SK-N-MC (cell line): ENCODE measurements around the gene ORC3.

ENCODE experiments used
- DNase-seq: peaks from one replicate; pipeline ENCODE4 v3.0.0-alpha.2; 2011; ENCODE audit warnings: low read depth, low spot score
- H3K27ac ChIP-seq: fragments of 200-600 bp; sonication (generic); 2 replicates; pipeline ENCODE4 v1.5.1; 2016; ENCODE audit warnings: mixed run types
- H3K36me3 ChIP-seq: fragments of 200-600 bp; sonication (generic); 2 replicates; pipeline ENCODE4 v1.6.1; 2017; ENCODE audit warnings: antibody characterized with exemption, low read length, mixed read lengths; ENCODE audit not compliant: insufficient read depth
- H3K4me3 ChIP-seq: fragments of 200-600 bp; sonication (generic); 2 replicates; pipeline ENCODE4 v1.5.1; 2016
- H3K9ac ChIP-seq: fragments of 200-600 bp; sonication (generic); 2 replicates; pipeline ENCODE4 v1.8.0; 2017; ENCODE audit warnings: mixed run types, mixed read lengths; ENCODE audit not compliant: insufficient read length
- H3K9me3 ChIP-seq: fragments of 200-600 bp; sonication (generic); 2 replicates; pipeline ENCODE4 v1.6.1; 2017; ENCODE audit warnings: low read depth, mild to moderate bottlenecking, antibody characterized with exemption, low read length, moderate library complexity, mixed read lengths
- EZH2 ChIP-seq: fragments of 200-600 bp; sonication (generic); IDR thresholded peaks from one replicate; pipeline ENCODE4 v1.6.1; 2017; ENCODE audit warnings: antibody characterized with exemption
- FOXP2 ChIP-seq: optimal IDR thresholded peaks from 2 replicates; pipeline ENCODE3; 2011; ENCODE audit warnings: mild to moderate bottlenecking, moderate library complexity; ENCODE audit not compliant: insufficient read depth; ENCODE audit errors: extremely low read length, control extremely low read depth
- POLR2AphosphoS5 ChIP-seq: IDR thresholded peaks from 2 replicates; pipeline ENCODE4 v1.6.1; 2012; ENCODE audit warnings: mild to moderate bottlenecking, low read depth, low read length, borderline replicate concordance

The ORC3 gene

GRCh38 chr6:87555506-87555905, 34.4 kb upstream of the ORC3 start:
- Histone ChIP-seq H3K27ac (no peak overlapping the region), H3K9me3 (no peaks in the 10 kb centered on the region), H3K36me3 (peaks cover 14% of the 10 kb centered on the region), H3K4me3 (no peak overlapping the region), H3K9ac (no peak overlapping the region)
- no peak for DNase-seq
- TF ChIP-seq FOXP2 (no peak), POLR2AphosphoS5 (no peak), EZH2 (no peak)

- DNase-seq: no peak
- peaks cover 28% of the 10 kb centered on the region for H3K36me3 ChIP-seq
Observed at GRCh38 chr6:87558446-87558845, 31.5 kb upstream of the ORC3 start.

GRCh38 chr6:87561017-87561416, 28.9 kb upstream of the ORC3 start:
- peaks cover 32% of the 10 kb centered on the region for H3K36me3 ChIP-seq
- DNase-seq: no peak
- TF ChIP-seq FOXP2 (no peak), POLR2AphosphoS5 (no peak), EZH2 (no peak)
- H3K9me3 ChIP-seq: no peaks in the 10 kb centered on the region
- H3K9ac ChIP-seq: no peak overlapping the region
- H3K4me3 ChIP-seq: no peak overlapping the region
- no peak overlapping the region for H3K27ac ChIP-seq

More at GRCh38 chr6:87558446-87558845, 31.5 kb upstream of the ORC3 start:
- no peak overlapping the region for H3K9ac ChIP-seq
- no peak overlapping the region for H3K4me3 ChIP-seq
- H3K9me3 ChIP-seq: no peaks in the 10 kb centered on the region
- TF ChIP-seq POLR2AphosphoS5: no peak
- no peak for TF ChIP-seq EZH2
- TF ChIP-seq FOXP2: no peak
- no peak overlapping the region for H3K27ac ChIP-seq

- TF ChIP-seq EZH2: no peak
- TF ChIP-seq POLR2AphosphoS5: no peak
- no peak for TF ChIP-seq FOXP2
- H3K27ac ChIP-seq: no peak overlapping the region
- peaks cover 9% of the 10 kb centered on the region; the same call in 1 of the 2 replicates for H3K36me3 ChIP-seq
- no peak overlapping the region for H3K4me3 ChIP-seq
- no peak for DNase-seq
- no peaks in the 10 kb centered on the region for H3K9me3 ChIP-seq
- no peak overlapping the region for H3K9ac ChIP-seq
Observed at GRCh38 chr6:87572021-87572420, 17.9 kb upstream of the ORC3 start.

DNA sequence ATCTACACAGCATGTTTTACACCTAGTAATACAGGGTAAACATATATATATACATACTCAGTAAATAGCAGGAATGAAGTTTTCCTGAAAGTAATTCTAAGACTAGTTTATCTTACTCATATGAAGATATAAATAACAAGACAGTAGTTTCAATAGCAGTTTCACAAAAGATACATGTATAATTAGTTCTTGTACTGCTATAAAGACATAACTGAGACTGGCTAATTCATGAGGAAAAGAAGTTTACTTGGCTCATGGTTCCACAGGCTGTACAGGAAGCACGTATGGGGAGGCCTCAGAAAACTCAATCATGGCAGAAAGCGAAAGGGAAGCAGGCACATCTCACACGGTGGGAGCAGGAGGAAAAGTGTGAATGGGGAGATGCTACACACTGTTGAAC, 17.1 kb upstream of the ORC3 start:
- Histone ChIP-seq H3K9ac (no peak overlapping the region), H3K27ac (no peak overlapping the region), H3K36me3 (peaks cover 9% of the 10 kb centered on the region; the same call in 1 of the 2 replicates), H3K4me3 (no peak overlapping the region), H3K9me3 (no peaks in the 10 kb centered on the region)
- TF ChIP-seq EZH2 (no peak), FOXP2 (no peak), POLR2AphosphoS5 (no peak)
- DNase-seq: no peak

- no peak overlapping the region for H3K9ac ChIP-seq
- peaks cover 9% of the 10 kb centered on the region; the same call in 1 of the 2 replicates for H3K36me3 ChIP-seq
- no peak for DNase-seq
- no peak for TF ChIP-seq EZH2
- TF ChIP-seq POLR2AphosphoS5: no peak
- no peak for TF ChIP-seq FOXP2
- no peaks in the 10 kb centered on the region for H3K9me3 ChIP-seq
- no peak overlapping the region for H3K27ac ChIP-seq
- H3K4me3 ChIP-seq: no peak overlapping the region
Observed at GRCh38 chr6:87573307-87574024, 16.5 kb upstream of the ORC3 start.

DNA sequence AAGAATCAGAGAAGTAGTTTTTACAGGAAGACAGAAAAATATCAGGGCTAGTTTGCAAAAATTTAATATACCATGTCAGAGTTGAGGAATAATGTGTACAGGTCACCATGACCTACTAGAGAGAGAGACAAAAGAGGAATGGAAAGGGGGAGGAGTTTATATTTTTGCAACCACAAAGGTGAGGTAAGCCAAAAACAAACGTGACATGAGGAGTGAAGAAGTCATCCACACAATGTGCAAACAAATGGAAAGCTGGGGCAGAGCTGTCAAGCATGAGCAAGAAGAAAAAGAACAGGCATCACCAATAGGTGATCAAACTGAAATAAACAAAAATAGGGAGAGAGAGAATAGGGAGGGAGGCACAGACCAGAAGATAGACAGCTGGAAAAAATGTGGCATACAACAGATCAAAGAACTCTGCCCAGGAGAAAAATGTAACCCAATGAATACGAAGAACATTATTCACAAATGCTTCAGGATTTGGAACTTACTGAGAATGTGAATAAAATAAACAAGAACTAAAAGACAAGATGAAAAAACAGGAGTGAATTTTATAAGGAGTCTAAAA, 15.6 kb upstream of the ORC3 start:
- Histone ChIP-seq H3K27ac (no peak overlapping the region), H3K9ac (no peak overlapping the region), H3K9me3 (no peaks in the 10 kb centered on the region), H3K4me3 (no peak overlapping the region), H3K36me3 (peaks cover 8% of the 10 kb centered on the region)
- no peak for TF ChIP-seq FOXP2
- no peak for TF ChIP-seq POLR2AphosphoS5
- no peak for TF ChIP-seq EZH2
- DNase-seq: no peak

GRCh38 chr6:87575423-87575822, 14.5 kb upstream of the ORC3 start:
- no peaks in the 10 kb centered on the region for H3K9me3 ChIP-seq
- no peak overlapping the region for H3K27ac ChIP-seq
- H3K9ac ChIP-seq: no peak overlapping the region
- peaks cover 9% of the 10 kb centered on the region; the same call in 1 of the 2 replicates for H3K36me3 ChIP-seq
- DNase-seq: no peak
- H3K4me3 ChIP-seq: no peak overlapping the region
- no peak for TF ChIP-seq EZH2
- no peak for TF ChIP-seq POLR2AphosphoS5
- TF ChIP-seq FOXP2: no peak
